Tibial nerve (tissue), 4 donors: ENCODE results near the gene ERC2. TPM values are rescaled to one million over a fixed set of nuclear protein-coding genes. Genes with fewer than 3 reads are reported as not detected.

Source experiments
- DNase-seq, 2 donors: peaks; one replicate each; pipeline ENCODE4 v3.0.0-alpha.2; 2019; ENCODE audit warnings: low spot score in 2 of 2
- H3K27ac ChIP-seq, 4 donors: fragments of 200-600 bp; sonication (generic) in 3 of 4; one replicate each; pipeline ENCODE4 v1.5.1; 2017 to 2019; ENCODE audit warnings: mild to moderate bottlenecking in 1 of 4
- H3K27me3 ChIP-seq, 2 donors: fragments of 200-600 bp; sonication (generic) in 1 of 2; one replicate each; pipeline versions ENCODE4 v1.5.1 to v1.6.0; 2017 to 2019
- H3K36me3 ChIP-seq, 3 donors: fragments of 200-600 bp; sonication (generic); one replicate each; pipeline ENCODE4 v1.5.1; 2018 to 2019
- H3K4me1 ChIP-seq, 4 donors: fragments of 200-600 bp; sonication (generic) in 3 of 4; one replicate each; pipeline ENCODE4 v1.5.1; 2017 to 2019
- H3K4me3 ChIP-seq, 4 donors: fragments of 200-600 bp; sonication (generic) in 3 of 4; one replicate each; pipeline ENCODE4 v1.5.1; 2017 to 2019; ENCODE audit warnings: mild to moderate bottlenecking in 1 of 4, moderate library complexity in 1 of 4
- H3K9me3 ChIP-seq, 4 donors: fragments of 200-600 bp; sonication (generic) in 3 of 4; one replicate each; pipeline ENCODE4 v1.5.1; 2017 to 2019
- CTCF ChIP-seq, 5 experiments: fragments of 200-600 bp in 3 of 5; fragments of 450-650 bp in 2 of 5; sonication (generic) in 3 of 5; IDR thresholded peaks; one replicate each; pipeline ENCODE4 v1.5.1; 2016 to 2019; ENCODE audit warnings: antibody characterized with exemption in 5 of 5, mild to moderate bottlenecking in 3 of 5, moderate library complexity in 2 of 5
- EP300 ChIP-seq, 2 donors: sonication (generic); formaldehyde crosslinking; IDR thresholded peaks; one replicate each; pipeline ENCODE4 v1.6.1; 2017; ENCODE audit warnings: antibody characterized with exemption in 2 of 2, mild to moderate bottlenecking in 1 of 2
- POLR2A ChIP-seq, 2 donors: fragments of 450-650 bp; IDR thresholded peaks; one replicate each; pipeline ENCODE4 v1.6.1; 2017; ENCODE audit warnings: antibody characterized with exemption in 2 of 2, mild to moderate bottlenecking in 2 of 2, moderate library complexity in 2 of 2
- WGBS, 2 donors: methylation state at CpG; one replicate each; pipeline ENCODE4 v1.1.5; 2018; 5-methylcytosine and 5-hydroxymethylcytosine counted together
- total RNA-seq, 4 donors: library from RNA; depleted of rRNA; stranded (reverse); fragments of >200 nt; gene quantifications; one replicate each; pipeline ENCODE4 v1.1.0, GENCODE V29; 2016

The ERC2 gene
- total RNA-seq, 4 donors from 2014 or later: 0.84 to 0.98 (median 0.90) TPM; not detected in 1

GRCh38 chr3:55688154-55688553 is 780.1 kb downstream of the ERC2 start:
- H3K4me1 ChIP-seq: peaks cover 0 to 4% (median 0%) of the 10 kb centered on the region in 4 donors
- no peaks in the 10 kb centered on the region for H3K9me3 ChIP-seq
- no peaks in the 10 kb centered on the region for H3K36me3 ChIP-seq
- H3K27ac ChIP-seq: no peak overlapping the region
- no peaks in the 10 kb centered on the region for H3K27me3 ChIP-seq
- no peak for DNase-seq
- 95 to 100% methylated on average over 3 of the region's 3 CpGs for WGBS, 2 donors
- no peak for TF ChIP-seq CTCF (IDR thresholded peaks at IDR 0.05)
- TF ChIP-seq POLR2A (IDR thresholded peaks at IDR 0.05): no peak
- no peak for TF ChIP-seq EP300 (IDR thresholded peaks at IDR 0.05)
- H3K4me3 ChIP-seq: no peak overlapping the region

- H3K4me3 ChIP-seq: no peak overlapping the region
- H3K27me3 ChIP-seq: no peaks in the 10 kb centered on the region
- peaks cover 0 to 4% (median 0%) of the 10 kb centered on the region in 4 donors for H3K4me1 ChIP-seq
- TF ChIP-seq EP300 (IDR thresholded peaks at IDR 0.05): no peak
- no peak for TF ChIP-seq CTCF (IDR thresholded peaks at IDR 0.05)
- TF ChIP-seq POLR2A (IDR thresholded peaks at IDR 0.05): no peak
- H3K9me3 ChIP-seq: no peaks in the 10 kb centered on the region
- no peak overlapping the region for H3K27ac ChIP-seq
- no peak for DNase-seq
- H3K36me3 ChIP-seq: no peaks in the 10 kb centered on the region
- WGBS, 2 donors: 68 to 69% methylated on average over 5 of the region's 5 CpGs
Observed at GRCh38 chr3:55687526-55687925, 780.7 kb downstream of the ERC2 start.

- no peaks in the 10 kb centered on the region for H3K36me3 ChIP-seq
- TF ChIP-seq POLR2A (IDR thresholded peaks at IDR 0.05) (no peak), EP300 (IDR thresholded peaks at IDR 0.05) (no peak), CTCF (IDR thresholded peaks at IDR 0.05) (no peak)
- DNase-seq: peak in 1 of 2 donors; percentile 14
- WGBS, 2 donors: 57 to 59% methylated on average over 11 of the region's 11 CpGs
- no peak overlapping the region for H3K27ac ChIP-seq
- peaks cover 0 to 4% (median 0%) of the 10 kb centered on the region in 4 donors for H3K4me1 ChIP-seq
- H3K9me3 ChIP-seq: no peaks in the 10 kb centered on the region
- no peaks in the 10 kb centered on the region for H3K27me3 ChIP-seq
- no peak overlapping the region for H3K4me3 ChIP-seq
Observed at GRCh38 chr3:55686426-55687254, 781.6 kb downstream of the ERC2 start.

GRCh38 chr3:55683666-55684270 is 784.5 kb downstream of the ERC2 start:
- no peaks in the 10 kb centered on the region for H3K9me3 ChIP-seq
- H3K4me1 ChIP-seq: peaks cover 0 to 8% (median 0%) of the 10 kb centered on the region in 4 donors
- WGBS, 2 donors: 62 to 68% methylated on average over 12 of the region's 12 CpGs
- no peak for DNase-seq
- no peak for TF ChIP-seq POLR2A (IDR thresholded peaks at IDR 0.05)
- no peak for TF ChIP-seq CTCF (IDR thresholded peaks at IDR 0.05)
- TF ChIP-seq EP300 (IDR thresholded peaks at IDR 0.05): no peak
- no peaks in the 10 kb centered on the region for H3K36me3 ChIP-seq
- no peaks in the 10 kb centered on the region for H3K27me3 ChIP-seq
- H3K4me3 ChIP-seq: no peak overlapping the region
- H3K27ac ChIP-seq: no peak overlapping the region

GRCh38 chr3:55682461-55682860 is 785.8 kb downstream of the ERC2 start:
- no peaks in the 10 kb centered on the region for H3K27me3 ChIP-seq
- DNase-seq: no peak

More at GRCh38 chr3:55682461-55682860, 785.8 kb downstream of the ERC2 start:
- TF ChIP-seq CTCF (IDR thresholded peaks at IDR 0.05) (no peak), POLR2A (IDR thresholded peaks at IDR 0.05) (no peak), EP300 (IDR thresholded peaks at IDR 0.05) (no peak)
- Histone ChIP-seq H3K9me3 (no peaks in the 10 kb centered on the region), H3K36me3 (no peaks in the 10 kb centered on the region), H3K4me3 (no peak overlapping the region), H3K4me1 (peaks cover 0 to 21% (median 0%) of the 10 kb centered on the region in 4 donors), H3K27ac (no peak overlapping the region)
- 81 to 93% methylated on average over 3 of the region's 3 CpGs for WGBS, 2 donors
